Measurements from ENCODE around the gene KIAA0825.

KIAA0825 gene, protein sequence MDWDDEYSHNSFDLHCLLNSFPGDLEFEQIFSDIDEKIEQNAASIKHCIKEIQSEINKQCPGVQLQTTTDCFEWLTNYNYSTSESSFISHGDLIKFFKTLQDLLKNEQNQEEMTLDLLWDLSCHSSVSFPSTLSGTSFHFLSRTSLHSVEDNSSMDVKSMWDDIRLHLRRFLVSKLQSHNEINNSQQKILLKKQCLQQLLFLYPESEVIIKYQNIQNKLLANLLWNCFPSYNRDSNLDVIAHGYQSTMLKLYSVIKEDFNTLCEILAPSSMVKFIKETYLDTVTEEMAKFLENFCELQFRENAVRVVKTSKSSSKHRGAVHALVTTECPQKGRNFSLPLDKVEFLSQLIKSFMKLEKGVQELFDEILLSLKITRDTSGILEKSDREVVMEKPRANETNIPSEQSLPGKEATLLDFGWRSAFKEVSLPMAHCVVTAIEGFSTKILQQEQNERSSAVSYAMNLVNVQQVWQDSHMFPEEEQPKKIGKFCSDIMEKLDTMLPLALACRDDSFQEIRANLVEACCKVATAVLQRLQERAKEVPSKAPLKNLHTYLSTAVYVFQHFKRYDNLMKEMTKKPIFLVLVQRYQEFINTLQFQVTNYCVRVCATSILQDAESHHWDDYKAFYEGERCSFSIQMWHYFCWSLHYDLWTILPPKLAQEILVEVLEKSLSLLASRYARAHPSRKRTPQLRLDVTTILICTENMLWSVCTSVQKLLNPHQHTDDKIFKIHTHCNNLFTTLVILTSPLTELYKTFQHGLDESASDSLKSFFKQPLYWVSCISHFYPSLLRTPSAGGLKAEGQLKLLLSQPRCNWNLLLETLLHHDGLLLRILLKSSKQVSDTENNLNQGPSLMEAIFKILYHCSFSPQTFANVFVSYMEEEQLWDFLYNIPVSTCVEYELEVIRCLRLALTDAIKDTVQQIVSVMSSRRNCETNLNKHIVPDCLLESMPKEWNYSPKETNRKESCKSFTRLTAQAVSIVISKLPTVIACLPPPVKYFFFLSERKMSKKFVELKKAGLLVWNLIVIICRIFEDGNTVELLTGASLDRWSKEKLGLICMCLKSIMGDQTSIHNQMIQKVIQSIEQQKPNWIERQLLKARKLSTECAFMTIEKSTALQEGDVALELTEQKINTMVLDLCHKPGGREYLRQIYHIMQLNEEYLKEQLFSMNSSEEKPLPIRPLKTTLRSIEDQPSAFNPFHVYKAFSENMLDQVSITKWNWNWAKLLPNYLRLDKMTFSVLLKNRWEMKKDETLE (N-terminal part only)

DNA sequence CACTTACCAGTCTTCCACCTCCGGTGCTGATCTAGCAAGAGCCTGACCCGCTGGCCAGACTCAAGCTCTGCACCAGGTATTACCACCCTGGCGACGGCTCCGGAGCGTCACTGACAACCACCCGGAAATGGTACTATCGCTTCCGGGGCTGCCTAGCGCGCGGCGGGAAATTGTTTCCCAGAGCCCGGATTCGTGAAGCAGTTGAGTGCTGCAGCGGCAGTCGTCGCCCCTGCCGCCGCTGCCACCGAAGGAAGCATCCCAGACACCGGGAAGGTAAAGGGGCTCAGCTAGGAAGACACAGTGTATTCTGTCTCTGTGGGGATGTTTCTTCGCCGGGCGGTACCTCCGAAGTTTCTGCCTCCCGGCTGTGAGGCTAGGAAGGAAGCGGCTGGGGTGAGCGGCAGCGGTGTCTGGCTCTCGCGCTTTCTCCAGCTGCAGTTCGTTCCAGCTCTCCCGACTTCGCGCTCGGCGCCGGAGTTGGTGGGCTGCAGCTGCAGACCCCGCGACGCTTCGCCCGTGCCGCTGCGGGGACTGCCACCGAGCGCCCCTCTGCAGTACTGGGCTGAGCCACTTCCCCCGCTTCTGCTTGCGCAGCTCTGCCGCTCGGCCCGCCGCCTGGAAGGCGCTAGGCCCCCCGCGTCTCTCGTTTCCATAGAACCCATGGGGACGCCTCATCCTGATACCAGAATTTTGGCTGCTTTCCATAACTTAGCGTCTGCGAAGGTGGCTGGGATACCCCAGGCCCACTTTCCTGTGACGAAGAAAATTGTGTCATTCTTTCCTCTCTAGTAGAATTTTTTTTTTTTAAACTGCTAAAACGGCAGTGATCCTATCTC lies at the start of gene KIAA0825, which contains the start of gene SLF1:
TSS of gene KIAA0825 (minus strand) at position 112 of the 836 bp plus-strand sequence. CDS start 81,478 bp downstream, outside the sequence.
TSS of gene SLF1 (plus strand) at position 177 of the 836 bp plus-strand sequence. CDS start 10,142 bp downstream, outside the sequence.
- Mint-ChIP-seq H3K4me3 (peak within 1 kb of the TSS; percentile 93), H3K36me3 (ENCODE audit: low read depth) (peaks cover 1% of the 10 kb centered on the region), H3K27ac (peak within 1 kb of the TSS; percentile 92), H3K9me3 (no peaks in the 10 kb centered on the region), H3K27me3 (ENCODE audit: low read depth) (no peaks in the 10 kb centered on the region), H3K4me1 (ENCODE audit: low read depth) (peaks cover 19% of the 10 kb centered on the region)
- DNase-seq (ENCODE audit: low spot score): peak; percentile 87

DNA sequence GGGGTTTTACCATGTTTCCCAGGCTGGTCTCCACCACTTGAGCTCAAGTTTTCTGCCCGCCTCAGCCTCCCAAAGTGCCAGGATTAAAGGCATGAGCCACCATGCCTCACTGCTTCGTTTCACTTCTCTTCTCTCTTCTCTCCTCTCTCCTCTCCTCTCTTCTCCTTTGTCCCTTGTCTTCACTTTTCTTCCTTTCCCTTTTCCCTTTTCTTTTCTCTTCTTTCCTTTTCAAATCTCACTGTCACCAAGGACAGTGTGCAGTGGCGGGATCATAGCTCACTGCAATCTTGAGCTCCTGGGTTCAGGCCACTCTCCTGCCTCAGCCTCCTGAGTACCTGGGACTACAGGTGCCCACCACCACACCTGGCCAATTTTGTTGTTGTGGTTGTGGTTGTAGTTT lies 49.5 kb upstream of the KIAA0825 start:
- no peak overlapping the region for H3K4me3 Mint-ChIP-seq
- H3K9me3 Mint-ChIP-seq: no peaks in the 10 kb centered on the region
- no peaks in the 10 kb centered on the region for H3K27me3 Mint-ChIP-seq (ENCODE audit: low read depth)
- H3K4me1 Mint-ChIP-seq (ENCODE audit: low read depth): no peaks in the 10 kb centered on the region
- peaks cover 20% of the 10 kb centered on the region for H3K36me3 Mint-ChIP-seq (ENCODE audit: low read depth)
- DNase-seq (ENCODE audit: low spot score): no peak
- no peak overlapping the region for H3K27ac Mint-ChIP-seq

DNA sequence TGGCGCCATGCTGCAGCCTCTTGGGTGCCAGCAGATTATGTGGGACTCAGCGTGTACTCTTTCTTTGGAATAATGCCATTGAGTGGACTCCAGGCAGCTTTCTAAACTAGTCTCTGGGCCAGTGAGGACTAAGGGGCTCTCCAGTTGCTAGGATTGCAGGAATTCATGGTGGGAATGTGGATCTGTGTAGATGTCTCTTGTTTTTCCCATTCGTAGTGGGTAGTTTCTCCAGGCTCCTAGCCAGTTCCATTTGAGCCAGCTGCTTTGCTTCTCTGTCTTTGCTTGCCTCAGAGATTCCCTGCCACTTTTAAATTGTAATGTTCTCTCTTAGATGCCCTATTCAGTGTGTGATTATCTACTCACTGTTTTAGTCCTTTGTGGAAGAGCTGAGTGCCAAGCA lies 42.7 kb upstream of the KIAA0825 start:
- Mint-ChIP-seq H3K27me3 (ENCODE audit: low read depth) (no peaks in the 10 kb centered on the region), H3K4me1 (ENCODE audit: low read depth) (no peaks in the 10 kb centered on the region), H3K36me3 (ENCODE audit: low read depth) (peaks cover 49% of the 10 kb centered on the region), H3K27ac (no peak overlapping the region), H3K4me3 (no peak overlapping the region), H3K9me3 (peaks cover 39% of the 10 kb centered on the region)
- DNase-seq (ENCODE audit: low spot score): no peak

DNA sequence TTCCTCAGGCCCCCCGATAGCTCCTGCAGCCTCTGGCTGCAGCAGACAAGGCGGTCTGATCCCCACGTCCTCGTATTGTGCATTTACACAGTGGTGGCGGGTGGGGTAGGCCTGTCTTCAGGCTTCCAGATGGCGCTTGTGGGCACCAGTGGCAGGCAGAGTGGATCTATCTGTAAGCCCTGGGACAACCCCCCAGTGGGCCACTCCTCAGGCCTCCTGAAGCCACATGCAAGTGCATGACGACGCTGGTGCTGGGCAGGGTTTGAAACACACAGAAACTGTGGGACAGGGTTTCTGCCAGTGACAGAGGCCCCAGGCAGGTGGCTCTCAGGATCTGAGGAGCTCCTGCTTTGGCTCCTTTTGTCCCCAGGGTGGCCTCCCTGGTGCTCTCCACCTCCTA lies 42.1 kb upstream of the KIAA0825 start:
- Mint-ChIP-seq H3K9me3 (peaks cover 44% of the 10 kb centered on the region), H3K36me3 (ENCODE audit: low read depth) (peaks cover 55% of the 10 kb centered on the region), H3K27ac (no peak overlapping the region), H3K4me3 (no peak overlapping the region), H3K4me1 (ENCODE audit: low read depth) (no peaks in the 10 kb centered on the region), H3K27me3 (ENCODE audit: low read depth) (no peaks in the 10 kb centered on the region)
- no peak for DNase-seq (ENCODE audit: low spot score)

DNA sequence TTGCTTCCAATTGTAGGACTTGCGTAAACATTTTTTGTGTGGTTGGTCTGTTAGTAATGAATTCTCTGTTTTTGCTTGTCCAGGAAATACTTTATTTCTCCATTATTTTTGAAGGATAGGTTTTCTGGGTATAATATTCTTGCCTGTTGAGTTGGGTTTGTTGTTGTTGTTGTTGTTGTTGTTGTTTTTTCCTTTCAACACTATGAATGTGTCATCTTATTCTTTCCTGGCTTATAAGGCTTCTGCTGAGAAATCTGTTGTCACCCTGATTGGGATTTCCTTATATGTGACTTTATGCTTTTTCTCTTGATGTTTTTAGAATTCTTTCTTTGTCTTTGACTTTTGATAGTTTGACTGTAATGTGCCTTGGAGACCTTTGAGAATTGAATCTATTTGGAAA lies 39.9 kb upstream of the KIAA0825 start:
- Mint-ChIP-seq H3K27me3 (ENCODE audit: low read depth) (no peaks in the 10 kb centered on the region), H3K36me3 (ENCODE audit: low read depth) (peaks cover 68% of the 10 kb centered on the region), H3K4me3 (no peak overlapping the region), H3K4me1 (ENCODE audit: low read depth) (peaks cover 1% of the 10 kb centered on the region), H3K9me3 (peaks cover 58% of the 10 kb centered on the region), H3K27ac (no peak overlapping the region)
- no peak for DNase-seq (ENCODE audit: low spot score)

DNA sequence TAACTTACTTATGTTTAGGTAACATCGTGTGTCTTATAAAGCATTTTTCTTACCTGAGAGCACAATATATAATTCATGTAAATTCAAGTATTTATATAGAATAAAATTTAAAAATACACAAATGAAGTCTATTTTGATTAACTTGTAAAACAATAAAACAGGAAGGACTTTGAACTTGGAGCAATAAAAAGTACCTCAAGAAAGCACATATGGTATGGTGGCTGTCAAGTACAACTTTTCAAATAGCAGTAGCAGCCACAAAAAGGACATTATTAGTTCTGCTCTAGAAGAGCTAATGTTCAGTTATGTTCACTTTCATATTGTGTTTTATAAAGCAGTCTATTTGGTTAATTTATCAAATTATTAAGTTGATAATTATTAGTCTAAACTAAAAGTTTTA lies 31.5 kb upstream of the KIAA0825 start:
- H3K4me3 Mint-ChIP-seq: no peak overlapping the region
- H3K4me1 Mint-ChIP-seq (ENCODE audit: low read depth): peaks cover 1% of the 10 kb centered on the region
- H3K9me3 Mint-ChIP-seq: peaks cover 10% of the 10 kb centered on the region
- H3K36me3 Mint-ChIP-seq (ENCODE audit: low read depth): peaks cover 32% of the 10 kb centered on the region
- DNase-seq (ENCODE audit: low spot score): no peak
- no peaks in the 10 kb centered on the region for H3K27me3 Mint-ChIP-seq (ENCODE audit: low read depth)
- no peak overlapping the region for H3K27ac Mint-ChIP-seq

DNA sequence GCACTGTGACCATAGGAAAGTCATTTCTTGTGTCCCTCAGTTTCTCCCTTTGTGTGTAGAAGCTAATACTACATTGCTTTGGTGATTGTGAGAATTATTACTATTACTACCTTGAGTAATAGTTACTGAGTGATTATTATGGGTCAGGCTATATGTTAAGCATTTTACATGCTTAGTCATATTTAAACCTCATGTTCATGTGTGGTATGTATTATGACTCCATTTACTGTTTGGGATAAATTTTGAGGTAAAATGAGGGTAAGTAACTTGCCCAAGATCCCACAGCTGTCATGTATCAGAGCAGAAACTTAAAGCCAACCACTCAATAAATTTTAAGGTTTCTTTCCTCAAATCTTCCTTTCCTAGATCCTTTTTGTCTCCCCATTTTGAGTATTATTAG lies 28.4 kb upstream of the KIAA0825 start:
- DNase-seq (ENCODE audit: low spot score): no peak
- H3K4me1 Mint-ChIP-seq (ENCODE audit: low read depth): peaks cover 9% of the 10 kb centered on the region
- H3K36me3 Mint-ChIP-seq (ENCODE audit: low read depth): peaks cover 31% of the 10 kb centered on the region
- no peak overlapping the region for H3K27ac Mint-ChIP-seq
- no peaks in the 10 kb centered on the region for H3K27me3 Mint-ChIP-seq (ENCODE audit: low read depth)
- H3K4me3 Mint-ChIP-seq: no peak overlapping the region
- H3K9me3 Mint-ChIP-seq: no peaks in the 10 kb centered on the region

DNA sequence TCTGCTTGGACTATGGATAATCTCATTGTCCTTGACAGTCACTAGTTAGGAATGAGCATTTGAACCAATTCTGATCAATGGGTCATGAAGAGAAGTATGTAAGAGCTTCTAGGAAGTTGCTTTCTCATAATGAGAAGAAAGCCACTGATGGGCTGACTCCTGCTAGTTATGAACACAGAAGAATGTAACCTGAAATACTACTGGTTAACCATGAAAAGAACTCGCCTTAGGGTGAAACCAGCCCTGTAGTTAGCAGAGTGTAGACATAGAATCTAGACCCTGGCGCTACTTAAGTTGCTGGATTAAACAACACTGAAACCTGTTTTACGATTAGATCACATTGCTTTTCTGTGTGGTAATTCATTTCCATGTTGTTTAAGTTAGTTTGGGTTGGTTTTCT lies 26.6 kb upstream of the KIAA0825 start:
- DNase-seq (ENCODE audit: low spot score): no peak
- Mint-ChIP-seq H3K4me1 (ENCODE audit: low read depth) (peaks cover 9% of the 10 kb centered on the region), H3K36me3 (ENCODE audit: low read depth) (peaks cover 46% of the 10 kb centered on the region)

DNA sequence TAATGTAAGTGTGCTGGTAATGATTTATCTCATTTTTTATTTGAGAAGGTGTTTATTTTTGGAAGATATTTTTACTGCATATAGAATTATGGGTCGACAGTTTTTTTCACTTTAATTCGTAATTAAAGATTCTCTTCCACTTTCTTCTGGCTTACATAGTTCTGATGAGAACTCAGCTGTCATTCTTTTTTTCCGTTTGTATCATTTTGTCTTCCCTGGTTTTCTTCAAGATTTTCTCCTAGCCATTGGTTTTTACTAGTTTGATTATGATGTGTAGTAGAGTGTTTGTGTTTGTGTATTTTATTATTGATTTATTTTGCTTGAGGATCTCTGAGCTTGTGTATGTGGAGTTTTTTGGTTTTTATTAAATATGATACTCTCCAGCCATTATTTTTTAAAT lies 21.8 kb upstream of the KIAA0825 start:
- DNase-seq (ENCODE audit: low spot score): no peak
- H3K4me3 Mint-ChIP-seq: no peak overlapping the region
- no peak overlapping the region for H3K27ac Mint-ChIP-seq
- peaks cover 79% of the 10 kb centered on the region for H3K36me3 Mint-ChIP-seq (ENCODE audit: low read depth)
- H3K9me3 Mint-ChIP-seq: peaks cover 31% of the 10 kb centered on the region
- no peaks in the 10 kb centered on the region for H3K27me3 Mint-ChIP-seq (ENCODE audit: low read depth)
- peaks cover 13% of the 10 kb centered on the region for H3K4me1 Mint-ChIP-seq (ENCODE audit: low read depth)

More for the DNA sequence above, 26.6 kb upstream of the KIAA0825 start:
- Mint-ChIP-seq H3K4me3 (no peak overlapping the region), H3K27ac (no peak overlapping the region), H3K9me3 (peaks cover 13% of the 10 kb centered on the region), H3K27me3 (ENCODE audit: low read depth) (no peaks in the 10 kb centered on the region)

DNA sequence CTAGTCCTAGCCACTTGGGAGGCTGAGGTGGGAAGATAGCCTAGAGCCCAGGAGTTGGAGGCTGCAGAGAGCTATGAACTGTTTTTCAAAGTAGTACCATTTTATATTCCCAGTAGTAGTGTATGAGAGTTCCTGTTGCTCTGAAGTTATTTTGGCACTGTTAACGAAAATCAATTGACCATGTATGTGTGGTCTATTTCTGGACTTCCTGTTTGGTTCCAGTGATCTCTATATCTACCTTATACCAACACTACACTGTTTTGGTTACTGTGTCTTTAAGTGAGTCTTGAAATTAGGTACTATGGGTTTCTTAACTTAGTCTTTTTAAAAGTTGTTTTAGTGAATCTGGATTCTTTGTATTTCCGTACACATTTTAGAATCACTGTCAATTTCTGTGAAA lies 13.6 kb upstream of the KIAA0825 start:
- no peaks in the 10 kb centered on the region for H3K27me3 Mint-ChIP-seq (ENCODE audit: low read depth)
- H3K4me3 Mint-ChIP-seq: no peak overlapping the region
- DNase-seq (ENCODE audit: low spot score): no peak
- H3K36me3 Mint-ChIP-seq (ENCODE audit: low read depth): peaks cover 53% of the 10 kb centered on the region
- no peak overlapping the region for H3K27ac Mint-ChIP-seq
- H3K9me3 Mint-ChIP-seq: peaks cover 11% of the 10 kb centered on the region
- H3K4me1 Mint-ChIP-seq (ENCODE audit: low read depth): peaks cover 11% of the 10 kb centered on the region

DNA sequence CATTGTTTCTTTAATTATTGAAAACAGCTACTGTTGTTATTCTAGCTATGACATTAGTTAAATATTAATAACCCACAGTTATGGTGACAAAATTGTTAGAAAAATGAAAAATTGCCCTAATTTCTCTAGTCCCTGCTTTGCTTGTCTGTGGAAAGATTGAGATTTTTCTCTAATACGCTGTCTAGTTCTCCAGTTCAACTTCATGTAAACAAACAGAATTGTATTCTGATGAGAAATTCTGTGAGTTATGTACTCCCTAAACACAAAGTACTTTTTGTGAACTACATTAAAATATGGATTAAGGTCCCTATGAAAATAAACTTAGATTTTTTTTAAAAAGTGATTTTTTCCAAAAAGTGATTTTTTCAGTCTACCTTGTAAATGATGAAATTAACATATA lies 8.8 kb upstream of the KIAA0825 start:
- peaks cover 14% of the 10 kb centered on the region for H3K4me1 Mint-ChIP-seq (ENCODE audit: low read depth)
- H3K27ac Mint-ChIP-seq: no peak overlapping the region
- no peaks in the 10 kb centered on the region for H3K27me3 Mint-ChIP-seq (ENCODE audit: low read depth)
- peaks cover 5% of the 10 kb centered on the region for H3K9me3 Mint-ChIP-seq
- H3K4me3 Mint-ChIP-seq: no peak overlapping the region
- H3K36me3 Mint-ChIP-seq (ENCODE audit: low read depth): peaks cover 25% of the 10 kb centered on the region
- DNase-seq (ENCODE audit: low spot score): no peak

DNA sequence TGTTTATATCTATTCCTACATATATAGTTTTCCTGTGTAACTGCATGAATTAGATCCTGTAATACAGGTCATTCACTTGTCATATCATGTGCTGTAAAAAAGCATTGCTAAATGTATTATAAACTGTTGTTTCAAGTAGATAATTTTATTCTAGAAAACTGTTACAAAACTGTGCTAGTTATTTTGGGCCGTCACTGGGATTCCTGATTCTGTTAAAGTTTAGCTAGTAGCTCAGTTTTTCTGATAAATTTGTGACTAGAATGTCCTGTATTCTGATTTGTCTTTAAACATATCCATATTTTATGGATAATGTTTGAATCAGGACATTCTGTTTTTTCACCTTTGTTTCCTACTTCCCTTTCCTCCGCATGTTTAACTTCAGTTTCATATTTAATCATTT lies 5.5 kb upstream of the KIAA0825 start:
- Mint-ChIP-seq H3K4me1 (ENCODE audit: low read depth) (peaks cover 23% of the 10 kb centered on the region), H3K36me3 (ENCODE audit: low read depth) (peaks cover 4% of the 10 kb centered on the region), H3K27me3 (ENCODE audit: low read depth) (no peaks in the 10 kb centered on the region), H3K27ac (no peak overlapping the region), H3K4me3 (no peak overlapping the region), H3K9me3 (no peaks in the 10 kb centered on the region)
- no peak for DNase-seq (ENCODE audit: low spot score)

DNA sequence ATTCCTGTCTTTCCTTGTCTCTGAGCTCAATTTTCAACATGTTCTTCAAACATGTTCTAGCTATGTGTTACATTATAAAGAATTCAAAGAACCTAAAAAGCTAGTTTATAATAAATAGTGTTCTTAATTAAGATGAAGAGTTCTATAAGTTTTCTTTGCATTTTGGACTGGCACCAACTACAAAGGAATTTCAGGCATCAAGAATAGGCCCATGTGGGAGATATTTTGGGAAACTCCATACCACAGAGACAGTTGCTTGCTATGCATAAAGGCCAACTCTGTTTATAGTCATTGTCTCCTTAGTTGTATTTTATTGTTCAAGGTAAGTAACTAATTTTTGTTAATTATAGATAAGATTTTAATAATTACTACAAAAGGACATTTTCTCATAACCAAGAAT lies 4.6 kb upstream of the KIAA0825 start:
- Mint-ChIP-seq H3K4me3 (no peak overlapping the region), H3K27me3 (ENCODE audit: low read depth) (no peaks in the 10 kb centered on the region)
- no peak for DNase-seq (ENCODE audit: low spot score)

More for the DNA sequence above, 4.6 kb upstream of the KIAA0825 start:
- Mint-ChIP-seq H3K27ac (no peak overlapping the region), H3K9me3 (no peaks in the 10 kb centered on the region), H3K4me1 (ENCODE audit: low read depth) (peaks cover 23% of the 10 kb centered on the region), H3K36me3 (ENCODE audit: low read depth) (peaks cover 1% of the 10 kb centered on the region)
